Cardiac muscle cell (in vitro differentiated cells and primary cell): ENCODE results near the gene INSR. TPM values are rescaled to one million over a fixed set of nuclear protein-coding genes. Genes with fewer than 3 reads are reported as not detected.

ENCODE experiments used
- DNase-seq, 2 donors: peaks; one replicate each; pipeline versions ENCODE4 v3.0.0 to v3.0.0-alpha.2; 2010 to 2017; ENCODE audit warnings: low read depth in 1 of 2, low spot score in 1 of 2
- H3K27ac ChIP-seq: fragments of 200-600 bp; sonication (generic); 2 replicates; pipeline ENCODE4 v1.5.1; 2016
- H3K27me3 ChIP-seq: fragments of 200-600 bp; sonication (generic); 2 replicates; pipeline ENCODE4 v1.6.0; 2016; ENCODE audit warnings: control low read depth
- H3K36me3 ChIP-seq: fragments of 200-600 bp; sonication (generic); 2 replicates; pipeline ENCODE4 v1.5.1; 2016; ENCODE audit warnings: control low read depth
- H3K4me1 ChIP-seq: fragments of 200-600 bp; sonication (generic); 2 replicates; pipeline ENCODE4 v1.8.1; 2017; ENCODE audit warnings: low read depth, mild to moderate bottlenecking, mixed run types
- H3K4me3 ChIP-seq: fragments of 200-600 bp; sonication (generic); 2 replicates; pipeline ENCODE4 v1.5.1; 2016; ENCODE audit warnings: mild to moderate bottlenecking
- H3K9me3 ChIP-seq: fragments of 200-600 bp; sonication (generic); 2 replicates; pipeline ENCODE4 v1.5.1; 2017; ENCODE audit warnings: low read depth, mild to moderate bottlenecking, control low read depth
- polyA plus RNA-seq: library from polyadenylated mRNA; unstranded; fragments of >200 nt; fragmentation: Nextera tagmentation; extraction: Ambion mirVana; gene quantifications from 2 replicates; pipeline ENCODE4 v1.2.1, GENCODE V29; 2016
- total RNA-seq: library from RNA; depleted of rRNA; stranded (reverse); fragments of >200 nt; gene quantifications from 2 replicates; pipeline ENCODE4 v1.2.3, GENCODE V29; 2016
- TF ChIP-seq, protein P1 (sequence below): IDR thresholded peaks from 2 replicates; pipeline ENCODE4 v1.5.1; 2012; ENCODE audit warnings: low read depth, mild to moderate bottlenecking, low read length

The INSR gene
- total and polyA plus RNA-seq, 2 experiments from 2014 or later = 7.0 to 34.9 TPM

DNA sequence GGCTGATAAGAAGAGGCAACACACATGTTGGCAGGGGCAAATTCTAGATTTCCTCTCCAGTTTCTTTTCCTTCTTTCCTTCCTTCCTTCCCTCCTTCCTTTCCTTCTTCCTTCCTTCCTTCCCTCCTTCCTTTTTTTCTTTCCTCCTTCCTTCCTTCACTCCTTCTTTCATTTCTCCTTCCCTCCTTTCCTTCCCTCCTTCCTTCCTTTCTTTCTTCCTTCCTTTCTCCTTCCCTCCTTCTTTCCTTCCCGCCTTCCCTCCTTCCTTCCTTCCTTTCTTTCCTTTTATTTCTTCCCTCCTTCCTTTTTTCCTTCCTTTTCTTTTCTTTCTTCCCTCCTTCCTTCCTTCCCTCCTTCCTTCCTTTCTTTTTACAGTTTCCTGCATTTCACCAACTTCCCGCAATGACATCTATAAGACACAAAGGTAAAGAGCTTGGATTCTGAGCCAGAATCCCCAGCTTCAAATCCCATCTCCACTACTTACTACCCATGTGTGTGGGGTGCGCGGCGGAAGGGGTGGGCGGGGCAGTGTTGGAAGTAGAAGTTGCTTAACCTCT lies 35.3 kb downstream of the INSR start:
- H3K36me3 ChIP-seq = no peaks in the 10 kb centered on the region
- no peaks in the 10 kb centered on the region for H3K9me3 ChIP-seq
- no peaks in the 10 kb centered on the region for H3K27me3 ChIP-seq
- peaks cover 5% of the 10 kb centered on the region for H3K4me1 ChIP-seq
- DNase-seq = no peak
- H3K27ac ChIP-seq = no peak overlapping the region
- TF ChIP-seq, protein P1, sequence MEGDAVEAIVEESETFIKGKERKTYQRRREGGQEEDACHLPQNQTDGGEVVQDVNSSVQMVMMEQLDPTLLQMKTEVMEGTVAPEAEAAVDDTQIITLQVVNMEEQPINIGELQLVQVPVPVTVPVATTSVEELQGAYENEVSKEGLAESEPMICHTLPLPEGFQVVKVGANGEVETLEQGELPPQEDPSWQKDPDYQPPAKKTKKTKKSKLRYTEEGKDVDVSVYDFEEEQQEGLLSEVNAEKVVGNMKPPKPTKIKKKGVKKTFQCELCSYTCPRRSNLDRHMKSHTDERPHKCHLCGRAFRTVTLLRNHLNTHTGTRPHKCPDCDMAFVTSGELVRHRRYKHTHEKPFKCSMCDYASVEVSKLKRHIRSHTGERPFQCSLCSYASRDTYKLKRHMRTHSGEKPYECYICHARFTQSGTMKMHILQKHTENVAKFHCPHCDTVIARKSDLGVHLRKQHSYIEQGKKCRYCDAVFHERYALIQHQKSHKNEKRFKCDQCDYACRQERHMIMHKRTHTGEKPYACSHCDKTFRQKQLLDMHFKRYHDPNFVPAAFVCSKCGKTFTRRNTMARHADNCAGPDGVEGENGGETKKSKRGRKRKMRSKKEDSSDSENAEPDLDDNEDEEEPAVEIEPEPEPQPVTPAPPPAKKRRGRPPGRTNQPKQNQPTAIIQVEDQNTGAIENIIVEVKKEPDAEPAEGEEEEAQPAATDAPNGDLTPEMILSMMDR = no peak
- H3K4me3 ChIP-seq = no peak overlapping the region

DNA sequence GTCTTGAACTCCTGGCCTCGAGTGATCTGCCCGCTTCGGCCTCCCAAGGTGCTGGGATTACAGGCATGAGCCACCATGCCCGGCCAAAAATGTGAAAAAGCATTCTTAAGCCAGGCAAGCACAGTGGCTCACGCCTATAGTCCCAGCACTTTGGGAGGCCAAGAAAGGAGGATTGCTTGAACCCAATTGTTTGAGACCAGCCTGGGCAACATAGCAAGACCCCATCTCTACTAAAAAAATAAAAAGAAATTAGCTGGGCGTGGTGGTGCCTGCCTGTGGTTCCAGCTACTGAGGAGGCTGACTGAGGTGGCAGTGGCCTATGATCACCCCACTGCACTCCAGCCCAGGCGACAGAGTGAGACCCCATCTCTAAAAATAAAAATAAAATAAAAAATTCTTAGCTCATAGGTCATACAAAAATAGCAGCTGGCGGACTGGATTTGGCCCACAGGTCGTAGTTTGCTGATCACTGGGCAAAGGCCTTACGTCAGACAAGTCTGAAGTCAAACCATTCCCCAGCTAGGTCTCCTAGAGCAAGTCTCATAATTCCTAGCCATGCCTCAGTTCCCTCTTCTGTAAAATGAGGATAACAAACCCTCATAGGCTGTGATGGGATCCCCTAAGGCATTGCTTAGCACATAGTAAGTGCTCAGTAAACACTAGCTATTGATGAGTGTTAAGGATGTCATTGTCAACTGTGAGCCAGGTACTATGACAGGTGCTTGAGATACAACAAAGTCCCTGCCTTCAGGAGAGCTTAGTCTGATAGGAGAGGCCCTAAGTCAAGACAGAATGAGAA lies 36.0 kb downstream of the INSR start:
- Histone ChIP-seq H3K27ac (no peak overlapping the region), H3K9me3 (no peaks in the 10 kb centered on the region), H3K36me3 (no peaks in the 10 kb centered on the region), H3K4me3 (no peak overlapping the region), H3K4me1 (peaks cover 5% of the 10 kb centered on the region), H3K27me3 (no peaks in the 10 kb centered on the region)
- TF ChIP-seq, protein P1 = no peak
- no peak for DNase-seq

DNA sequence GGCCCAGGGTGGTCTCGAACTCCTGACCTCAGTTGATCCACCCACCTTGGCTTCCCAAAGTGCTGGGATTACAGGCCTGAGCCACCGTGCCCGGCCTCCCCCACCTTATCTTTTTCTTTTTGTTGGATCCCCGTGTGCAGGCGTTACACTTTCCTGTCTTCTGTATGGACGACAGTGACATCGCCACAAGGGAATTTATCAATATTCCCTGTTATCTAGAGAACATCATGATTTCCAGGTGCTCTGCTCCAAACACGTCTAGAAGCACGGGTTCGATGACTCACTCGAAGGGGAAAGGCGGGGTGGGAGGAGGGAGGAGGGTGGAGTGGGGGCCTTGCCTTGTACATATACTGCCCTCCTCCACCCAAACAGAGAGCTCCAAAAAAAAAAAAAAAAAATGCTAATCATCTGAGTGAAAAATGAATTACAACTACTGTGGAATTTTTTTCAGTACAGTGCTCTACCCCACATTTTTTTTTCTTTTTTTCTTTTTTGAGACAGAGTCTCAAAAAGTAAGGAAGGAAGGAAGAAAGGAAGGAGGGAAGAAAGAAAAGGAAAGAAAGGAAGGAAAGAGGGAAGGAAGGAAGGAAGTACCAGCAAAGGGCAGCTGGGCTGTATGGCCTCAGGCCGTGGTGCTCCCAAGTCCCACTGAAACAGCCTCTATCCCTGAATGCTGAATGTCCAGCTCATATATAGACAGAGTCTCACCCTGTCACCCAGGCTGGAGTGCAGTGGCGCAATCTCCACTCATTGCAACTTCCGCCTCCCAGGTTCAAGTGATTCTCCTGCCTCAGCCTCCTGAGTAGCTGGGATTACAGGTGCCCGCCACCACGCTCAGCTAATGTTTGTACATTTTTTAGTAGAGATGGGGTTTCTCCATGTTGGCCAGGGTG lies 36.8 kb downstream of the INSR start:
- DNase-seq = peak in 1 of 2 donors; percentile 72
- no peak overlapping the region for H3K27ac ChIP-seq

DNA sequence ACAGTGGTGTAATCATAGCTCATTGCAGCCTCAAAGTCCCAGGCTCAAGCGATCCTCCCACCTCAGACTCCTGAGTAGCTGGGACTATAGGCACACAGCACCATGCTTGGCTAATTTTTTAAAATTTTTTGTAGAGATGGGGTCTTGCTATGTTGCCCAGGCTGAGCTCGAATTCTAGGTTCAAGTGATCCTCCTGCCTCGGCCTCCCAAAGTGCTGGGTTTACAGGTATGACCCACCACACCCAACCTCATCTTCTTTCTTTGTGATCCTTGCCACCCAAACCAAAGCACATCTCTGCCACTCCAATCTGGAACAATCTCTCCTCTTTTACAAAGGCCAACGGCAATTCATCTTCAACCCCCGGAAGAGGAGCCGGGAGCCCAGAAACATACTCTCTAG lies 38.6 kb downstream of the INSR start:
- TF ChIP-seq, protein P1 = no peak
- Histone ChIP-seq H3K4me3 (no peak overlapping the region), H3K9me3 (no peaks in the 10 kb centered on the region), H3K4me1 (no peaks in the 10 kb centered on the region), H3K27me3 (no peaks in the 10 kb centered on the region), H3K27ac (no peak overlapping the region), H3K36me3 (no peaks in the 10 kb centered on the region)
- DNase-seq = no peak

More for the DNA sequence above, 36.8 kb downstream of the INSR start:
- Histone ChIP-seq H3K4me3 (no peak overlapping the region), H3K27me3 (no peaks in the 10 kb centered on the region), H3K9me3 (no peaks in the 10 kb centered on the region), H3K4me1 (peaks cover 5% of the 10 kb centered on the region), H3K36me3 (no peaks in the 10 kb centered on the region)
- TF ChIP-seq, protein P1 = no peak

DNA sequence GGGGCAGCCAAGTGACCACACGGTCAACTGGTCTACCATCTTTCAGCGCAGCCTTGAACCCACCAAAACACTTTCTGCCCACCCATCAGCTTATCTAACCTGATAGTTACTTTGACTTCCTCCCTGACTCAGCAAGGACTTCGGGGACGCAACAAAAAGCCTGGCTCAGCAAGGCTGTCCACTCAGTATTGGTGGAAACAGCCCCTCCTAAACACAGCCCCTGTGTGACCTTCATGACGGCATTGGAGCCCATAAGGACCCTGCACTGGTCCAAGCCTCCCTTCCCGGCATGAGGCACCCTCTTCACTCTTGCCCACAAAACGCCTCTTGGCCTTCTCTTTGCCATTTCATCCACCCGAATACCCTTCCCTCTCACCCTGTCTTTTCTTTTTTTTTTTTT lies 39.1 kb downstream of the INSR start:
- Histone ChIP-seq H3K4me1 (no peaks in the 10 kb centered on the region), H3K9me3 (no peaks in the 10 kb centered on the region), H3K36me3 (no peaks in the 10 kb centered on the region), H3K27me3 (no peaks in the 10 kb centered on the region), H3K27ac (no peak overlapping the region), H3K4me3 (no peak overlapping the region)
- TF ChIP-seq, protein P1 = no peak
- no peak for DNase-seq
